Gastrocnemius medialis (tissue), 4 donors: Measurements from ENCODE around the gene WDR72. TPM values are rescaled to one million over a fixed set of nuclear protein-coding genes. Genes with fewer than 3 reads are reported as not detected.

Source experiments
- ATAC-seq, 2 donors: fragments of 150-250 bp; one replicate each; pipeline ENCODE4 v1.9.1; 2016
- DNase-seq, 2 donors: peaks; one replicate each; pipeline ENCODE4 v3.0.0-alpha.2; 2019
- H3K27ac ChIP-seq, 4 donors: fragments of 200-600 bp; sonication (generic); 1 replicate in 1 of 4; 2 replicates in 3 of 4; pipeline ENCODE4 v1.5.1; 2016 to 2018; ENCODE audit warnings: mild to moderate bottlenecking in 2 of 4, moderate library complexity in 1 of 4
- H3K27me3 ChIP-seq, 3 donors: fragments of 200-600 bp; sonication (generic) in 2 of 3; 1 replicate in 1 of 3; 2 replicates in 2 of 3; pipeline versions ENCODE4 v1.5.1 to v1.6.0; 2016 to 2019; ENCODE audit warnings: mild to moderate bottlenecking in 1 of 3, moderate library complexity in 1 of 3
- H3K36me3 ChIP-seq, 2 donors: fragments of 200-600 bp; sonication (generic) in 1 of 2; one replicate each; pipeline ENCODE4 v1.5.1; 2017 to 2018
- H3K4me1 ChIP-seq, 2 donors: fragments of 200-600 bp; sonication (generic) in 1 of 2; one replicate each; pipeline ENCODE4 v1.5.1; 2016 to 2017; ENCODE audit warnings: mild to moderate bottlenecking in 2 of 2
- H3K4me3 ChIP-seq, 4 donors: fragments of 200-600 bp; sonication (generic) in 3 of 4; 1 replicate in 1 of 4; 2 replicates in 3 of 4; pipeline ENCODE4 v1.5.1; 2016 to 2019; ENCODE audit warnings: mild to moderate bottlenecking in 2 of 4
- H3K9me3 ChIP-seq, 3 donors: fragments of 200-600 bp; sonication (generic) in 2 of 3; 1 replicate in 1 of 3; 2 replicates in 2 of 3; pipeline ENCODE4 v1.5.1; 2016 to 2019
- POLR2A ChIP-seq, 2 donors: fragments of 450-650 bp; IDR thresholded peaks; one replicate each; pipeline ENCODE4 v1.6.1; 2017; ENCODE audit warnings: antibody characterized with exemption in 2 of 2, mild to moderate bottlenecking in 2 of 2, moderate library complexity in 2 of 2
- in situ Hi-C, 4 donors: fragments of 200-750 bp; cut with MboI; loops; one replicate each; pipeline versions ENCODE4 v1.15.0 to v1.8.0; 2017; ENCODE audit warnings: low sequenced_read_pairs in 4 of 4
- intact Hi-C: fragments of 100-400 bp; cut with DNase I; formaldehyde crosslinking; loops from one replicate; pipeline ENCODE4 v1.15.1; 2023; ENCODE audit warnings: low total_unique reads
- total RNA-seq, 4 donors: library from RNA; depleted of rRNA; stranded (reverse); fragments of >200 nt; gene quantifications; one replicate each; pipeline versions ENCODE4 v1.1.0 to v1.2.3, GENCODE V29; 2016
- TF ChIP-seq, protein P1 (sequence below), 5 experiments: fragments of 450-650 bp in 3 of 5; fragments of 200-600 bp in 2 of 5; sonication (generic) in 2 of 5; IDR thresholded peaks in 4 of 5; conservative IDR thresholded peaks in 1 of 5; 1 replicate in 4 of 5; 2 replicates in 1 of 5; pipeline ENCODE4 v1.5.1; 2016 to 2019; ENCODE audit warnings: antibody characterized with exemption in 5 of 5, mild to moderate bottlenecking in 3 of 5, moderate library complexity in 3 of 5

The WDR72 gene
- total RNA-seq, 4 donors from 2014 or later, result 0.11 TPM; not detected in 3

DNA sequence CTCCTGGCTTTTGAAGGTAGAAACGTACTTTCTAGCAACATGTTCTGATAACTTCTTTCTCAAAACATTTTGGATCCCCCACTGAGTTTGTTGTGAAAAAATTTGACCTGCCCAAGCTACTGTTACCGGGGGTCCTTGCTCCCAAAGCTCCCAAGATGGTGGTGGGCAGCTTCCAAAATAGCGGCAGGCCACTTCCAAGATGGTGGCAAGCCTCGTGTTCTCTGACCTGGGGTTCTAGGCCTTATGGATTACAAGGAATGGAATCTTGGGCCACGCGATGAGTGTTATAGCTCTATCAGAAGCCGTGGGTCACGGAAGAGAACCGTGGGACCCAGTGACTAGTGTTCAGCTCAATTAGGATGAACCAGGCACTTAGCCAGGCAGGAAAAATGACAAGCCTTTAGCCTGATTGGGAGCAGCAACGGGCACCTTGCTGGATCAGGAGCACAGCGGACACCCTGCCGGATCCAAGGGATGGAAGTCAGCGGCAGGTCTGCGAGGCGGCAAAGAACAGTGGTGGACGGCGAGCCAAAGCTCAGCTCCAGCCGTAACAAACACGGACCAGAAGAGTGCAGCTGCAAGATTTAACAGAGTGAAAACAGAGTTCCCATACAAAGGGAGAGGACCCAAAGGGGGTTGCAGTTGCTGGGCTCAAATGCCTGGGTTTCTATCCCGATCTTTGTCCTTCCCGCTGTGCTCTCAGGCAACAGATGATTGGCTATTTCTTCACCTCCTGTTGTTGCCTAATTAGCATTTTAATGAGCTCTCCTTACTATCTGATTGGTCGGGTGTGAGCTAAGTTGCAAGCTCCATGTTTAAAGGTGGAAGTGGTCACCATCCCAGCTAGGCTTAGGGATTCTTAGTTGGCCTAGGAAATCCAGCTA, 133.3 kb downstream of the WDR72 start:
- Histone ChIP-seq H3K4me3 (no peak overlapping the region), H3K4me1 (no peaks in the 10 kb centered on the region), H3K9me3 (no peaks in the 10 kb centered on the region), H3K27ac (no peak overlapping the region), H3K27me3 (no peaks in the 10 kb centered on the region), H3K36me3 (no peaks in the 10 kb centered on the region)
- intact Hi-C loops (no loop called here), in situ Hi-C loops (no loop called here)
- TF ChIP-seq POLR2A (IDR thresholded peaks at IDR 0.05), result no peak
- TF ChIP-seq, protein P1, sequence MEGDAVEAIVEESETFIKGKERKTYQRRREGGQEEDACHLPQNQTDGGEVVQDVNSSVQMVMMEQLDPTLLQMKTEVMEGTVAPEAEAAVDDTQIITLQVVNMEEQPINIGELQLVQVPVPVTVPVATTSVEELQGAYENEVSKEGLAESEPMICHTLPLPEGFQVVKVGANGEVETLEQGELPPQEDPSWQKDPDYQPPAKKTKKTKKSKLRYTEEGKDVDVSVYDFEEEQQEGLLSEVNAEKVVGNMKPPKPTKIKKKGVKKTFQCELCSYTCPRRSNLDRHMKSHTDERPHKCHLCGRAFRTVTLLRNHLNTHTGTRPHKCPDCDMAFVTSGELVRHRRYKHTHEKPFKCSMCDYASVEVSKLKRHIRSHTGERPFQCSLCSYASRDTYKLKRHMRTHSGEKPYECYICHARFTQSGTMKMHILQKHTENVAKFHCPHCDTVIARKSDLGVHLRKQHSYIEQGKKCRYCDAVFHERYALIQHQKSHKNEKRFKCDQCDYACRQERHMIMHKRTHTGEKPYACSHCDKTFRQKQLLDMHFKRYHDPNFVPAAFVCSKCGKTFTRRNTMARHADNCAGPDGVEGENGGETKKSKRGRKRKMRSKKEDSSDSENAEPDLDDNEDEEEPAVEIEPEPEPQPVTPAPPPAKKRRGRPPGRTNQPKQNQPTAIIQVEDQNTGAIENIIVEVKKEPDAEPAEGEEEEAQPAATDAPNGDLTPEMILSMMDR (IDR thresholded peaks at IDR 0.05 in 4 of 5, conservative IDR thresholded peaks at IDR 0.05 in 1 of 5), result no peak
- ATAC-seq (no peak), DNase-seq (no peak)

DNA sequence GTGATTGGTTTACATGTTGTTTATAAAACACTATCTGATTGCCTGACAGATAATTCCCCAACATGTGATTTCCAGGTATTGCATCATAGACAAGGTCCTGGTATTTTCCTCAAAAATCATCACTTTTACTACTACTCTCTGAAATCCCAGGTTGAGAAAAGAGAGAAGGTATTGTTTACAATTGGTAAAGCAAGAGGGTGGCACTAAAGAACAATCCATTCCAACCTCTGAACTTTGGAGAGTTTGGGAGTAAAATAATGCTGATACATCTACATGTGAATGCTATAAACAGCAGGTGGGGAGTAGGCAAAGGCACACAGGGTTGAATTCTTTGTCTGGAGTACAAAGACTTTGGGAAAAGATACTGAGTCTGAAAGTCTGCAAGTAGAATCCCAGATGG, 134.2 kb downstream of the WDR72 start:
- in situ Hi-C loops, result no loop called here
- no peak overlapping the region for H3K27ac ChIP-seq
- no peak for DNase-seq
- no peaks in the 10 kb centered on the region for H3K4me1 ChIP-seq
- H3K4me3 ChIP-seq, result no peak overlapping the region
- TF ChIP-seq, protein P1 (IDR thresholded peaks at IDR 0.05 in 4 of 5, conservative IDR thresholded peaks at IDR 0.05 in 1 of 5), result no peak
- no peak for TF ChIP-seq POLR2A (IDR thresholded peaks at IDR 0.05)
- H3K36me3 ChIP-seq, result no peaks in the 10 kb centered on the region
- H3K27me3 ChIP-seq, result no peaks in the 10 kb centered on the region
- ATAC-seq, result no peak
- no peaks in the 10 kb centered on the region for H3K9me3 ChIP-seq
- intact Hi-C loops, result no loop called here

DNA sequence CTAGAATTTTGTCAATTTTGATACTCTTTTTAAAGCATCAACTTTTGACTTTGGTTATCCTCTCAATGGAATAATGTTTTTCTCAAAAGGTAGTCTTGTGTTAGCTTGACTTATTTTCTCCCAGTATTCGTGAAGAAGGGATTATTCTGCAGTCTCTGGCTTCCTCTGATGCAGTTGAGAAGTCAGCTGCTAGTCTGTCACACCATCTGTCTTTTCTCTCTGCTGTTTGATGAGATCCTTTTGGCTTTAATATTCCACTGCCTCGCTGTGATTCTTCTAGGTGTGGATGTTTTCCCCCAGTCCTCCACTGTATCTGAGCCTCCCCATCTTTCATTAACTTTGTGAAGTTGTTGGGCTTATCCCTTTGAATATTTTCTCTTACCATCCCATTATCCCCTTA, 141.0 kb downstream of the WDR72 start:
- H3K4me1 ChIP-seq, result no peaks in the 10 kb centered on the region
- no peak for TF ChIP-seq POLR2A (IDR thresholded peaks at IDR 0.05)
- TF ChIP-seq, protein P1 (IDR thresholded peaks at IDR 0.05 in 4 of 5, conservative IDR thresholded peaks at IDR 0.05 in 1 of 5), result no peak
- no peaks in the 10 kb centered on the region for H3K9me3 ChIP-seq
- intact Hi-C loops (no loop called here), in situ Hi-C loops (no loop called here)
- H3K36me3 ChIP-seq, result no peaks in the 10 kb centered on the region
- H3K4me3 ChIP-seq, result no peak overlapping the region
- H3K27me3 ChIP-seq, result no peaks in the 10 kb centered on the region
- no peak for DNase-seq
- no peak overlapping the region for H3K27ac ChIP-seq
- no peak for ATAC-seq

DNA sequence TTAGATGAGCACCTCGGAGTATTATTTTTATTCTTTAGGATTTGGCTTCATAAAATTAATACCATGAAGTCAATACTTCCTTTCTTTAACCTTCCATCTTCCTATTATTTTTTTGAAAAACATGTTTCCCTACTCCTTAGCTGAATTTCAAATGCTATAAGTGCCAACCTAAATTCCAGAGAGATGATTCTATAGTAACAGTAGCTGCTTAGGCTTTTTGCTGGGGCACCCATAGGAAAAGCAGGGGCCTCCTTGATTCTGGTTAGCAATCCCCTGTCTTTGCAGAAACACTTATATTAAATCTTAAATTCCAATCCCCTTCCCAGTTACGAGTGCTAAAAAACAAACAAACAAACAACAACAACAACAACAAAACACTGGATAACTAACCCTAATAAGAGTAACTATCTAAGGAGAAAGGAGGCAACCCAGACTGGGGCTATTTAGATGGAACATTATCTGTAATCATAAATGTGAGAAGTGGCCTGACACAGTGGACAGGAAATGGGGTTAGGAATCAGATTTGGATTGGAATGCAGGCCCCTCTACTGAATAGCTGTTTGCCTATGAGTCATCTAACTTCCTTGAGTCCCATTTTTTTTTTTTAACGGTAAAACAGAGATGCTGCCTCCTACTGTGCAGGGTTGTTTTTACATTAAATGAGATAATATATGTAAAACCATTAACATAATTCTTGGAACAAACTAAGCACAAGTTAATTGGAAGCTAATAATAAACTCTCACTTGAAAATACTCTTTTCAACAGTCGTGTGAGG, 148.1 kb downstream of the WDR72 start:
- no peaks in the 10 kb centered on the region for H3K27me3 ChIP-seq
- no peak overlapping the region for H3K27ac ChIP-seq
- no peaks in the 10 kb centered on the region for H3K4me1 ChIP-seq
- no peak overlapping the region for H3K4me3 ChIP-seq
- H3K36me3 ChIP-seq, result no peaks in the 10 kb centered on the region
- in situ Hi-C loops, result no loop called here
- H3K9me3 ChIP-seq, result no peaks in the 10 kb centered on the region
- ATAC-seq (no peak), DNase-seq (no peak)
- intact Hi-C loops, result no loop called here
- no peak for TF ChIP-seq POLR2A (IDR thresholded peaks at IDR 0.05)
- TF ChIP-seq, protein P1 (IDR thresholded peaks at IDR 0.05 in 4 of 5, conservative IDR thresholded peaks at IDR 0.05 in 1 of 5), result no peak
